Measurements from ENCODE around the gene SETD2.
"Not testable (repeated sequence)": the region's sequence is repeated elsewhere in the genome, so short reads cannot be mapped to it uniquely, and the experiment has no call there.

Gene SETD2

DNA sequence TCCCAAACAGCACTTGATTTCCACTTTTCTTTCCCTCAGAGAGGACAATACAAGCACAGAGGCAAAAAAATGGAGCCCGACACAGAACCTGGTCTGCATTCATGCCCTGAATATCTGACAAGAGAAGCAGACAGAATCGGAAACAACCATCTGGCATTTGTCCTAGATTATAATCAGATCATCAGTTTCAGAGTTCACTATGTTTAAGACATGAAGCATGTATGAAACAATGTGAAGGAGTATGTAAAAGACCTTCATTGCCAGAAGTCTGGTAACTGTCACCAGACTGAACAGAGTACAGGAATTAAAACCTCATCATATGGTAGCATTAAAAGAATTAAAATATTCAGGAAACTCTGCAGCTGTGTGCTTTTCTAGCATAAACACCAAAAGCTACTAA is 65.0 kb downstream of the SETD2 start:
- DNase-seq, result no peak

DNA sequence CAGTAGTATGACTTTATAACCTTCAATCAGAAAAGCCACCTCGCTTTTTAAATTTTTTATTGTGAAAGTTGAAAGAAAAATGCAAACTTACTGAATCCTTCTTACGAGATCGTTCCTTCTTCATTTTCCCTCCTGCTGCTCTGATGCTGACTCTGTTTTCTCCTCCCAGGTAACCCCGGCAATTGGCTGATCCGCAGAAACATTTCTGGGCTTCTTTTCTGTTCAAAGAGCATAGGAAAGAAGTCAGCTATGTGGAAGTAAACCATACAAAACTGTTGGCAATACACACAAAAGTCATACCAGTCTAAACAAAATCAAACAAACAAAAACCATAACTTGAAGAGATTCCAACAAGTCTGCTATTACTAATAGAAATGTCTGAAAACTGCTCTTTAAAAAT is 66.0 kb downstream of the SETD2 start:
- DNase-seq, result no peak

GRCh38 chr3:47096959-47097358 is 67.0 kb downstream of the SETD2 start:
- no peak for DNase-seq

DNA sequence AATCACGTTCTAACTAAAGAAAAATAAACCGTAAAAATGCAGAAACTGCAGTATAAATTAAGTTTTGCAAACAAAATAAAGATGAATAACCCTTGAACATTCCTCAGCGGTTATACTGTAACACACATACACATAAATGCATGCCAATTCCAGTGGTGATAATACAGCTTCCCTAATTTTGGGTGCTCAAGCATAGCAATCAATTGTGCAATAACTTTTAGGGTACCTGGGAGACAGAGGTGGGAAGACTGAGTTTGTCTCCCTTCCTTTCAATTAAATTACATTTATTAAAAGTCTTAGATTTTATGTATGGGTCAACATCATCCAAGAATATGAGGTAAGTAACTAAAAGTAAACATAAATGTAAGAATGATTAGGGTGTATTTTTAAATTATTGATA is 71.8 kb downstream of the SETD2 start:
- DNase-seq, result no peak

GRCh38 chr3:47089630-47090029 is 74.3 kb downstream of the SETD2 start:
- DNase-seq, result no peak

DNA sequence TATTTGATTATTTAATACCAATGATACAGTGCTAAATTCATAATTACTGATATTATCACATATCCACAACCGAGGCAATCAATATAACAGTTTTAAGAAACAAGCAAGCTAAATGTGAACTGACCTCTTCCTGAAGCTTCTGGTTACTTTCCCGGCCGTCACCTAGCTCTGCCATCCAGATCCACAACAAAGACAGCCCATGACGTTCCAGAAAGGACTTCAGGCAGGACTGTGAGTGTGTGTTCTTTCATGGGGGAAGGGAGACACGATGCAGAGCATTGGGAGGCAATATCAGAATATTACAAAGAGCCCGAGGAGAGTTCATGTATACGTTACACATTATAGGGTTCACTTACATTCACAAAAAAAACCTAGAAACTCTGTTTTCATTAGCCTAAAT is 77.8 kb downstream of the SETD2 start:
- no peak for DNase-seq

GRCh38 chr3:47083786-47084185 is 80.1 kb downstream of the SETD2 start:
- no peak for DNase-seq

- no peak for DNase-seq
These were observed 81.4 kb downstream of the SETD2 start for GRCh38 chr3:47082519-47082918.

- no peak for DNase-seq
These were observed 84.5 kb downstream of the SETD2 start for GRCh38 chr3:47079432-47079831.

- no peak for DNase-seq
These were observed 90.2 kb downstream of the SETD2 start for GRCh38 chr3:47073685-47074084.

DNA sequence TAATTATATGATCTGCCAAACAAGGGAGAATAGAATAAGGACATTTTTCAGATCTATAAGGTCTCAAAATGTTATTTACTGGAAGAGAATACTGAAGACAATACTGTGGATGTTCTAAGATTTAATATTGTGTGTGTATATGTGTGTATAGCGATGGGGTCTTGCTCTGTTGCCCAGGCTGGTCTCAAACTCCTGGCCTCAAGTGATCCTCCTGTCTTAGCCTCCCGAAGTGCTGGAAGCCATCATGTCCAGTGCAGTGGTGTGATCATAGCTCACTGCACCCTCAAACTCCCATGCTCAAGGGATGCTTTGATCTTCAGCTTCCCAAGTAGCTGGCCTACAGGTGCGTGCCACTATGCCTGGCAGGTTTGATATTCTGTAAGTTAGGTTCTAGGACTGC is 93.1 kb downstream of the SETD2 start:
- no peak for DNase-seq

- DNase-seq, result not testable (repeated sequence)
These were observed 97.7 kb downstream of the SETD2 start for GRCh38 chr3:47066259-47066658.

DNA sequence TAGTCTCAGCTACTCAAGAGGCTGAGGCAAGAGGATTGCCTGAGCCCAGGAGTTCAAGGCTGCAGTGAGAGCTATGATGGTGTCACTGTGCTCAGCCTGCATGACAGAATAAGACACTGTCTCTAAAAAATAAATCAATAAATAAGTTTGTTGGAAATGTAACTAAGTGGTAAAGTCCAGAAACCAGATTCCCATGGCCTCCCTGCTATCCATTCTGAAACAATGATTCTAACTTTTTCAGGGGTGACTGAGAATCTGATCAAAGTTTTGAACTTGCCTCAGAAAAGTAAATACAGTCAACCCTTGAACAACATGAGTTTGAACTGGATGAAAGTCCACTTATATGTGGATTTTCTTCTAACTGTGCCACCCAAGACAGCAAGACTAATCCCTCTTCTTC is 98.2 kb downstream of the SETD2 start:
- no peak for DNase-seq

GRCh38 chr3:47065058-47065457 is 98.9 kb downstream of the SETD2 start:
- no peak for DNase-seq

DNA sequence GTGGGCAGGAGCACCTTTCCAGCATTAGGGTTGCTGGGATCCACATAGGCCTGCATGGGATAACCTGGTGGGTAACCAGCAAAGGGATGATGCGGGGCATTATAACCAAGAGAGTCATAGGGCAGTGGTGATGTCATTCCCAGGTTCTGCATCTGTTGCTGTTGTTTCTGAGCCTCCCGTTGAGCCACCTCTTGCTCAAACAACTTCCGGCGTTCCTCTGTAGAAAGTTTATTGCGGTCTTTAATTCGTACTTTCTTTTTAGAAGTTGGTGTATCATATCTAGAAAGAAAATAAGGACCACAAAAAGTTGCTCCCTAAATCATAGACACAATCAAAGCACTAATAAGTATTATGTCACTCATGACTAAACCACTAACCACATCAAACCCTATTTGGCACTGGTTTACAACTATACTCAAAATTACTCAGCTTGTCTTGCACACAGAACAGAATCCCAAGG is 106.7 kb downstream of the SETD2 start:
- DNase-seq, result no peak

DNA sequence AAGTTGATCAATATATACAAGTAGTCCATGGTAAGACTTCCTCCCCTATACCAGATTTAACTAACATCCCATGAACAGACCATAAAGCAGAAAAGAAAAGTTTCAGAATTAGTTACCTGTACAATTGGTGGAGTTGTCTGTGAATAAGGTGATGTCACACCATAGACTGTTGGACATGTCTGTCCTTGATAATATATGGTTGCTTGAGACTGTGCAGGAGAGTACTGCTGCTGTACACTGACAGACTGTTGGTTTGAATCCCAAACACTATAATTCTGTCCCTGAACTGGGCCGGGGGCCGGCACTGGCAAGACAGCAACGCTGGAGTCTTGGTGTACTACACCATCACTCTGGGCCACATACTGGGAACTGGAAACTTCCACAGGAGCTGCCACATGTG is 107.2 kb downstream of the SETD2 start:
- no peak for DNase-seq

GRCh38 chr3:47054412-47054811 is 109.5 kb downstream of the SETD2 start:
- DNase-seq, result no peak

- DNase-seq, result no peak
These were observed 116.2 kb downstream of the SETD2 start for GRCh38 chr3:47047673-47048072.

DNA sequence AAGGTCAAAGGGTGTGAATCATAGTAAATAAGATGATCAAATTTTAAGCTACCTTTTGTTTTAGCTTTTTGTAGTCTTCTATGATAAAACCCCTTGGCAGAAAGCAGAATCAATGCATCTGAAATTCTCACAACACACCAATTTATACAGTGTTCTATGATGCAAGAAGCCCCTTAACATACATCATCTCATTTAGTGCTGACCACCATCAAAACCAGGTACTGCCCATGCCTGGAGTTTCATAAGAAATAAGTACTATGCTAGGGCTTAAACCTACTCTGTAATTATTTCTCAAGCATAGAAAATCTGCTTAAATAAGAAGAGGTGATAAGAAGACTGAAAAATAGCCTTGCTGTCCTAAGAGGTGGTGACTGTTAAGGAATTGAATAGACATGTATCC is 116.8 kb downstream of the SETD2 start:
- no peak for DNase-seq

DNA sequence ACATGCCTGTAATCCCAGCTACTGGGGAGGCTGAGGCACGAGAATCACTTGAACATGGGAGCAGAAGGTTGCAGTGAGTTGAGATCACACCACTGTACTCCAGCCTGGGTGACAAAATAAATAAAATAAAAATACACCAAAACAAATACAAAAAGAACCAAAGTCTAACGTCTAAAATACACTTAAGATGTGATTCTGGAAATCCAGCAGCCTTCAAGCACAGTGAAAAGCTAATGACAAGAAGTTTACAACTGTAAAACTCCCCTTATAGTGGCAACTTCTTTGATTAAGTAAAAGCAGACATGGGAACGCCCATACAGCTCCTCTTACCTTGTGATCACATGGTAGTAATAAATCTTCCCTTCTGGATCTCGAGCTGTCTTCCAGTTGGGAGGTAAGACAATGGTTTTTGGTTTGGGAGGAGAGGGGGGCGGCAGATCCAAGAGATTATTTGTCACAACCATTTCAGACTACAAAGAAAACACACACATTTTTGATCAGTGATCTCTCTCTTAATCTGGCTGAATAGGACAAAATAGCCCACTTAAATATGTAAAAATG is 121.6 kb downstream of the SETD2 start:
- no peak for DNase-seq

GRCh38 chr3:47041114-47041513 is 122.8 kb downstream of the SETD2 start:
- no peak for DNase-seq

DNA sequence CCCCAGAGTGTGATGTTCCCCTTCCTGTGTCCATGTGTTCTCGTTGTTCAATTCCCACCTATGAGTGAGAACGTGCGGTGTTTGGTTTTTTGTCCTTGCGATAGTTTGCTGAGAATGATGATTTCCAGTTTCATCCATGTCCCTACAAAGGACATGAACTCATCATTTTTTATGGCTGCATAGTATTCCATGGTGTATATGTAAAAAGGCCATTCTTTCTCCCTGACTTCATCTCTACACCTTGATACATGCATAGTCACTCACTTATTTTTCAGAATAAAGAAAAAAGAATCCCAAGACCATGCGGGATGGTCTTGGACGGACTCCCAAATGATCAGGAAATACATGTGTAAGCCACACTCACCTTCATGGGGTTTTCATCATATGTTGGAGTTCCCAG is 126.6 kb downstream of the SETD2 start:
- DNase-seq, result not testable (repeated sequence)

- no peak for DNase-seq
These were observed 127.8 kb downstream of the SETD2 start for GRCh38 chr3:47036145-47036544.

- no peak for DNase-seq
These were observed 128.3 kb downstream of the SETD2 start for GRCh38 chr3:47035645-47036044.
